Loucy (cell line): Measurements from ENCODE around the gene SPATA24.

ENCODE experiments used
- EZH2phosphoT487 ChIP-seq: fragments of 200-600 bp; IDR thresholded peaks from 2 replicates; pipeline ENCODE4 v1.6.1; 2018; ENCODE audit warnings: antibody characterized with exemption, mild to moderate bottlenecking, moderate library complexity, borderline replicate concordance
- TF ChIP-seq, protein P1 (sequence below): fragments of 200-600 bp; sonication (generic); conservative IDR thresholded peaks from 2 replicates; pipeline ENCODE4 v1.5.1; 2014; ENCODE audit warnings: mild to moderate bottlenecking, antibody characterized with exemption, low read length

DNA sequence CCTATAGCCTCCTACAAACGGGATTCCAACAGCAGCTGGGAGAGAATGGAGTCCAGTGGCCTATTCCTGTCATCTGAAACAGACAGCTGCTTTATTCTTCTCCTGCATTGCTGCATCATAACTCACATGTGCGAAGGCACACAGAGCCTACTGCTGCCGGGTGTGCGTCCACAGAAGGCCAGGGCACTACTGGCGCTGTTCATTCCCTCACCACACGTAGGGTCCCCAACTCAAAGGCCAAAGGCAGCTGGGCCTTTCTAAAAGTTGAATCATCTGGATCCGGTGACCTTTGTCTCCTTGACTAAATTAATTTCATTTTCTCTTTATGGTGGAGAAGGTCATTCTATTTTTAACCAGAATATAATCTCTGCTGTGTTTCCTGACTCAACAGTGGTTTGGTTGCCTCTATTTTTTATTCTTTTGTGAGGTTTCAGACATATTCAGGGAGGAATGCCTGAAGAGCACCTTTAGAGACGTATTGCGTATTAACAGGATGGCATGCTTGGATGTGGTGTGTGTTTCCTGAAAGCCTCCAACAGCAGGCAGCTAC is 10.8 kb upstream of the SPATA24 start:
- TF ChIP-seq, protein P1, sequence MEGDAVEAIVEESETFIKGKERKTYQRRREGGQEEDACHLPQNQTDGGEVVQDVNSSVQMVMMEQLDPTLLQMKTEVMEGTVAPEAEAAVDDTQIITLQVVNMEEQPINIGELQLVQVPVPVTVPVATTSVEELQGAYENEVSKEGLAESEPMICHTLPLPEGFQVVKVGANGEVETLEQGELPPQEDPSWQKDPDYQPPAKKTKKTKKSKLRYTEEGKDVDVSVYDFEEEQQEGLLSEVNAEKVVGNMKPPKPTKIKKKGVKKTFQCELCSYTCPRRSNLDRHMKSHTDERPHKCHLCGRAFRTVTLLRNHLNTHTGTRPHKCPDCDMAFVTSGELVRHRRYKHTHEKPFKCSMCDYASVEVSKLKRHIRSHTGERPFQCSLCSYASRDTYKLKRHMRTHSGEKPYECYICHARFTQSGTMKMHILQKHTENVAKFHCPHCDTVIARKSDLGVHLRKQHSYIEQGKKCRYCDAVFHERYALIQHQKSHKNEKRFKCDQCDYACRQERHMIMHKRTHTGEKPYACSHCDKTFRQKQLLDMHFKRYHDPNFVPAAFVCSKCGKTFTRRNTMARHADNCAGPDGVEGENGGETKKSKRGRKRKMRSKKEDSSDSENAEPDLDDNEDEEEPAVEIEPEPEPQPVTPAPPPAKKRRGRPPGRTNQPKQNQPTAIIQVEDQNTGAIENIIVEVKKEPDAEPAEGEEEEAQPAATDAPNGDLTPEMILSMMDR = no peak
- no peak for TF ChIP-seq EZH2phosphoT487
